Fibroblast of lung (primary cell): ENCODE data around the gene PIP4K2A.

ENCODE experiments used
- EZH2 ChIP-seq: IDR thresholded peaks from 2 replicates; pipeline ENCODE4 v1.5.1; 2012; ENCODE audit warnings: low read length, control low read depth, mild to moderate bottlenecking; ENCODE audit errors: missing control alignments
- TF ChIP-seq, protein P1 (sequence below), 2 donors: IDR thresholded peaks in 1 of 2; conservative IDR thresholded peaks in 1 of 2; 1 replicate in 1 of 2; 2 replicates in 1 of 2; pipeline ENCODE4 v1.5.1; 2011 to 2012; ENCODE audit warnings: low read length in 2 of 2, control low read depth in 1 of 2, inconsistent platforms in 1 of 2, low read depth in 1 of 2, mild to moderate bottlenecking in 1 of 2

DNA sequence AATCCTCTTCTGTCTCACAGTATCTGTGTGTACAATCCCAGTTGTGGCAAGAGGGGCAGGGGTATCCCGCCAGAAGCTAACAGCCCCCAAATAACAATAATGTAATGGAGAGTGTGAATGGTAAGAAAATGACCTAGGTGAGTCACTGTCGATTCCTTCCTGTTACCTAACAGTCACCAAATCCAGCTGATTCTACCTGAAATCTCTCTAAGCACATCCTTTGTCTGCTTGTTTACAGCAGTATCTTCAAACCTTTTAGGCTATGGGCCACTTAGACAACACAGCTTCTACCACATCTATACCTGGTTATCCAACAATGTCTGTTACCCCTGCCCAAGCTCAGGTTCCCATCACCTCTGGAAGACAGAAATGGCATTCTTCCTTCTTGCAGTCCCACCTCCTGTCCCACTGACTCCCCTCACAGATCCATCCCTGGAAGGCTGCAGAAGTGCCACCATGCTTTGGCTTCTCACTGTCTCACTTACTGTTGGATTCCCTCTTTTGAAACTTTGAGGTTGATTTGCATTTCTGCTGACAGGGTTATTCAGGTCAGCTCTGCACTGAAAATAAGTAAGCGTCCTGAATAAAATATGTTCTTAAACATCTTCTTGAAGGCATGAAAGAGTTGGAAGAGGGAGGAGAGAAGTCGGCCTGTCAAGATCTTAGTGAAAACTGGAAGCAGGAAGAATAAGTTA lies 13.1 kb downstream of the PIP4K2A start:
- TF ChIP-seq, protein P1, sequence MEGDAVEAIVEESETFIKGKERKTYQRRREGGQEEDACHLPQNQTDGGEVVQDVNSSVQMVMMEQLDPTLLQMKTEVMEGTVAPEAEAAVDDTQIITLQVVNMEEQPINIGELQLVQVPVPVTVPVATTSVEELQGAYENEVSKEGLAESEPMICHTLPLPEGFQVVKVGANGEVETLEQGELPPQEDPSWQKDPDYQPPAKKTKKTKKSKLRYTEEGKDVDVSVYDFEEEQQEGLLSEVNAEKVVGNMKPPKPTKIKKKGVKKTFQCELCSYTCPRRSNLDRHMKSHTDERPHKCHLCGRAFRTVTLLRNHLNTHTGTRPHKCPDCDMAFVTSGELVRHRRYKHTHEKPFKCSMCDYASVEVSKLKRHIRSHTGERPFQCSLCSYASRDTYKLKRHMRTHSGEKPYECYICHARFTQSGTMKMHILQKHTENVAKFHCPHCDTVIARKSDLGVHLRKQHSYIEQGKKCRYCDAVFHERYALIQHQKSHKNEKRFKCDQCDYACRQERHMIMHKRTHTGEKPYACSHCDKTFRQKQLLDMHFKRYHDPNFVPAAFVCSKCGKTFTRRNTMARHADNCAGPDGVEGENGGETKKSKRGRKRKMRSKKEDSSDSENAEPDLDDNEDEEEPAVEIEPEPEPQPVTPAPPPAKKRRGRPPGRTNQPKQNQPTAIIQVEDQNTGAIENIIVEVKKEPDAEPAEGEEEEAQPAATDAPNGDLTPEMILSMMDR (conservative IDR thresholded peaks at IDR 0.05 in 1 of 2, IDR thresholded peaks at IDR 0.05 in 1 of 2; ENCODE audit: low read depth in 1 of 2, low read length in 2 of 2), result no peak
- no peak for TF ChIP-seq EZH2
